Measurements from ENCODE around the gene LUZP1. TPM values are rescaled to one million over a fixed set of nuclear protein-coding genes. Genes with fewer than 3 reads are reported as not detected.

Gene LUZP1
- total RNA-seq, 4 donors from 2014 or later = 9.1 to 41.4 (median 27.3) TPM

GRCh38 chr1:23188434-23188884 lies 19.8 kb upstream of the LUZP1 start:
- Histone ChIP-seq H3K9me3 (no peaks in the 10 kb centered on the region), H3K27ac (no peak overlapping the region), H3K4me1 (no peaks in the 10 kb centered on the region), H3K4me3 (no peak overlapping the region), H3K36me3 (no peaks in the 10 kb centered on the region), H3K27me3 (no peaks in the 10 kb centered on the region)
- no peak for DNase-seq
- intact Hi-C loops (cut with DNase I; ENCODE audit: low total_unique reads) = no loop called here
- TF ChIP-seq, protein P1, sequence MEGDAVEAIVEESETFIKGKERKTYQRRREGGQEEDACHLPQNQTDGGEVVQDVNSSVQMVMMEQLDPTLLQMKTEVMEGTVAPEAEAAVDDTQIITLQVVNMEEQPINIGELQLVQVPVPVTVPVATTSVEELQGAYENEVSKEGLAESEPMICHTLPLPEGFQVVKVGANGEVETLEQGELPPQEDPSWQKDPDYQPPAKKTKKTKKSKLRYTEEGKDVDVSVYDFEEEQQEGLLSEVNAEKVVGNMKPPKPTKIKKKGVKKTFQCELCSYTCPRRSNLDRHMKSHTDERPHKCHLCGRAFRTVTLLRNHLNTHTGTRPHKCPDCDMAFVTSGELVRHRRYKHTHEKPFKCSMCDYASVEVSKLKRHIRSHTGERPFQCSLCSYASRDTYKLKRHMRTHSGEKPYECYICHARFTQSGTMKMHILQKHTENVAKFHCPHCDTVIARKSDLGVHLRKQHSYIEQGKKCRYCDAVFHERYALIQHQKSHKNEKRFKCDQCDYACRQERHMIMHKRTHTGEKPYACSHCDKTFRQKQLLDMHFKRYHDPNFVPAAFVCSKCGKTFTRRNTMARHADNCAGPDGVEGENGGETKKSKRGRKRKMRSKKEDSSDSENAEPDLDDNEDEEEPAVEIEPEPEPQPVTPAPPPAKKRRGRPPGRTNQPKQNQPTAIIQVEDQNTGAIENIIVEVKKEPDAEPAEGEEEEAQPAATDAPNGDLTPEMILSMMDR (IDR thresholded peaks at IDR 0.05) = no peak
- no peak for TF ChIP-seq POLR2A (IDR thresholded peaks at IDR 0.05)

DNA sequence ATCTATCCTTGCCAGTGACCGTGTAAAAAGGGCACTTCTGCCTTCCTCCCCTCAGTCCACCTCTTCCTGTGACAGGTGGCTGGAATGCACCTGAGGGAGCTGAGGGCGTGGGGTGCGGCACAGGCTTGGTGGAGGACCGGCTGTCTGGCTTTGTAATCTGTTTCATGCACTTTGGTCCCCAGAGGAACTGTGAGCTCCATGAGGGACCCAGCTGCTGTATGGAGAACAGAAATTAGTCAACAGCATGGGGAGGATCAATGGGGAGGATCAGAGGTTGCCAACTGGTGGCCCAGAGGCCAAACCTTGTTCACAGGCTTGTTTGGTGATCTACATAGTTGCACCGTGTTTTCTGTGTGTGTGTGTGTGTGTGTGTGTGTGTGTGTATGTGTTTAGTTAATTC lies 19.0 kb upstream of the LUZP1 start:
- DNase-seq = no peak
- intact Hi-C loops (cut with DNase I; ENCODE audit: low total_unique reads) = no loop called here
- no peaks in the 10 kb centered on the region for H3K4me1 ChIP-seq
- H3K27me3 ChIP-seq = no peaks in the 10 kb centered on the region
- H3K36me3 ChIP-seq = no peaks in the 10 kb centered on the region
- H3K9me3 ChIP-seq = no peaks in the 10 kb centered on the region
- H3K27ac ChIP-seq = no peak overlapping the region
- TF ChIP-seq, protein P1 (IDR thresholded peaks at IDR 0.05) = no peak
- TF ChIP-seq POLR2A (IDR thresholded peaks at IDR 0.05) = no peak
- no peak overlapping the region for H3K4me3 ChIP-seq

- H3K36me3 ChIP-seq = no peaks in the 10 kb centered on the region
- H3K27ac ChIP-seq = no peak overlapping the region
- no peak for DNase-seq
- TF ChIP-seq POLR2A (IDR thresholded peaks at IDR 0.05) = no peak
- no peak overlapping the region for H3K4me3 ChIP-seq
- no peaks in the 10 kb centered on the region for H3K4me1 ChIP-seq
- H3K9me3 ChIP-seq = no peaks in the 10 kb centered on the region
- no peaks in the 10 kb centered on the region for H3K27me3 ChIP-seq
- intact Hi-C loops (cut with DNase I; ENCODE audit: low total_unique reads) = loop anchor here (2.0 kb wide), 1 partner anchor 87 kb away; no protein-coding TSS in a partner anchor
Measured at GRCh38 chr1:23185381-23185780, 16.7 kb upstream of the LUZP1 start.

GRCh38 chr1:23184212-23184934 lies 15.7 kb upstream of the LUZP1 start:
- H3K36me3 ChIP-seq = no peaks in the 10 kb centered on the region
- intact Hi-C loops (cut with DNase I; ENCODE audit: low total_unique reads) = loop anchor here (2.0 kb wide), 1 partner anchor 86 kb away; no protein-coding TSS in a partner anchor
- DNase-seq = peak in 1 of 2 donors; percentile 26
- no peaks in the 10 kb centered on the region for H3K4me1 ChIP-seq
- H3K4me3 ChIP-seq = peak overlapping the region; percentile 14 to 32
- no peaks in the 10 kb centered on the region for H3K27me3 ChIP-seq
- TF ChIP-seq, protein P1 (IDR thresholded peaks at IDR 0.05) = peak; percentile 83 to 92 (median 90)
- no peak for TF ChIP-seq POLR2A (IDR thresholded peaks at IDR 0.05)
- peak overlapping the region in 1 of 2 donors; percentile 28 for H3K27ac ChIP-seq
- H3K9me3 ChIP-seq = no peaks in the 10 kb centered on the region

- Histone ChIP-seq H3K36me3 (no peaks in the 10 kb centered on the region), H3K4me1 (no peaks in the 10 kb centered on the region), H3K27ac (no peak overlapping the region), H3K27me3 (no peaks in the 10 kb centered on the region), H3K4me3 (no peak overlapping the region), H3K9me3 (no peaks in the 10 kb centered on the region)
- TF ChIP-seq, protein P1 (IDR thresholded peaks at IDR 0.05) = no peak
- TF ChIP-seq POLR2A (IDR thresholded peaks at IDR 0.05) = no peak
- no peak for DNase-seq
- intact Hi-C loops (cut with DNase I; ENCODE audit: low total_unique reads) = no loop called here
Measured at GRCh38 chr1:23179862-23180261, 11.2 kb upstream of the LUZP1 start.
